Stimulated activated naive CD4-positive, alpha-beta T cell (primary cell): Measurements from ENCODE around the gene NDUFA8.
A peak's percentile ranks its signal among the peaks of the same experiment; 100 is the strongest.

Source experiments
- DNase-seq, 6 experiments: peaks; one replicate each; lab custom pipeline; 2025; lab: John Stamatoyannopoulos, UW

The NDUFA8 gene

GRCh38 chr9:122097679-122098315 lies 61.8 kb downstream of the NDUFA8 start:
- no peak for DNase-seq

GRCh38 chr9:122096620-122097415 lies 62.8 kb downstream of the NDUFA8 start:
- DNase-seq, result no peak

- peak in 5 of 6 experiments; percentile 18 to 38 (median 20) for DNase-seq
These were observed 64.4 kb downstream of the NDUFA8 start for GRCh38 chr9:122095010-122095767.
